ENCODE data around the gene ZNF398. TPM values are rescaled to one million over a fixed set of nuclear protein-coding genes. Genes with fewer than 3 reads are reported as not detected.

The ZNF398 gene
- total RNA-seq, 1 donor from 2014 or later: 11.6 TPM

DNA sequence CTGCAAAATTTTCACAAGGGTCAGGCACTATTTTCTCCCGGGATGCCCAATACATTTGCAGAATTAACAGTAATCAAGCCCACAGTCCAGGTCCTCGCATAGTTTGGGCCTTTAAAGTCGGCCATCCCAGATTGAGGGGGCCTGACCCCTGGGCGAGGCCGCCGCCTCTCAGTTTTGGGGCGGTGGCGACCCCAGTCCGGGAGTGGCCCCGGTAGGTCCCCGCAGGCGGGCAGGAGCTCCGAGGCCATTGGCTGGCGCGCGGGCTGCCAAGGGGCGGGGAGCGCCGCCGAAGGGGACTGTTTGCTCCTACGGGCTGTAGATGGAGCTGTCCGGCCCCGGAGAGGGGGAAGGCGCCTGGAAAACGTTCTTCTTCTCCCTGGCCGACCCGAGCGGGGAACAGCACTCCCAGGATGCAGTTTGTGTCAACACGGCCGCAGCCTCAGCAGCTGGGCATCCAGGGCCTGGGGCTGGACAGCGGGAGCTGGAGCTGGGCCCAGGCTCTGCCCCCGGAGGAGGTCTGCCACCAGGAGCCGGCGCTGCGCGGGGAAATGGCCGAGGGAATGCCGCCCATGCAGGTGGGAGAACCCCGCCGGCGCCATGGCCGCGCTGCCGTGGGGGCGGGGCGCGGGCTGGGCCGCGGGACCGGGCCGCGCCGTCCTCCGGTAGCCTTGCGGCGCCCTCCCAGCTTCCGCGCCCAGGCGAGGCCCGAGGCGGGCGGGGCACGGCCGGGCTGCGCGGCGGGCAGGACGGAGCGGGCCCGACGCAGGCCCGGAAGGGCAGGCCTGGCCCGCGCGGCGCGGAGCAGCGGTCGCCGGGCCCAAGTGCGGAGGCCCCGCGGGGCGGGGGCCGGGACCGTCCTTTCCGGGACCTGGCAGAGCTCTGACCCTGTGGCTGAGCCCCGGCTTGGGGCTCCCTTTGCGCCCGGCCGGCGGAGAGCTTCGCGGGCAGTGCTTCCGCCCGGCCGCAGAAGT, 48.2 kb downstream of the ZNF398 start, which contains the start of gene ZNF282:
ZNF282 (plus strand) TSS at position 367 of the 971 bp plus-strand sequence; CDS start at position 411, 44 bp downstream.
- peak; percentile 94 for DNase-seq (ENCODE audit: low spot score)

DNA sequence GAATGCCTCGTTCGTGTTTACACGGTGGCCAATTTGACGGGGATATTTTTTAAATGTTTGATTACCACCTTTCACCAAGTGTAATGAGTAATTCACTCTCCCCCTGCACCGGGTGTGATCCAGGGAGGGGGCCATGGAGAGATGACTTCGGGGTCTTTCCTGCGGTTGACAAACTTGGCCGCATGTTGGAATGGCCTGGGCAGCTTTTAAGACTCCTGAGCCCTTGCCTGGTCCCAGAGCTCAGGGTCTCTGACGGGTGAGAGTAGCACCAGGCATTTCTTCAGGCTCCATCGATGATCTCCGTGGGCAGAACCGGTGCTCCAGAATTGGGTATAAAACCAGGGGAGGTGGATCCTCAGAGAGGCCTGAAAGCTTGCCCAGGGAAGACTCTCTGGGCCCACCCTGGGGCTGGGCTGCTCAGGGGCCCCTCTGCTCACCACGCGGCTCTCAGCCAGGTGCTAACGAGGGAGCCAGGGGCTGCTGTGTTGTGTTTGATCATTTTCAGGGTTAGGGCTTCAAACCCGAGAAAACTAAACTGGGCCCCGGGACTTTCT, 49.0 kb downstream of the ZNF398 start:
- DNase-seq (ENCODE audit: low spot score): no peak

DNA sequence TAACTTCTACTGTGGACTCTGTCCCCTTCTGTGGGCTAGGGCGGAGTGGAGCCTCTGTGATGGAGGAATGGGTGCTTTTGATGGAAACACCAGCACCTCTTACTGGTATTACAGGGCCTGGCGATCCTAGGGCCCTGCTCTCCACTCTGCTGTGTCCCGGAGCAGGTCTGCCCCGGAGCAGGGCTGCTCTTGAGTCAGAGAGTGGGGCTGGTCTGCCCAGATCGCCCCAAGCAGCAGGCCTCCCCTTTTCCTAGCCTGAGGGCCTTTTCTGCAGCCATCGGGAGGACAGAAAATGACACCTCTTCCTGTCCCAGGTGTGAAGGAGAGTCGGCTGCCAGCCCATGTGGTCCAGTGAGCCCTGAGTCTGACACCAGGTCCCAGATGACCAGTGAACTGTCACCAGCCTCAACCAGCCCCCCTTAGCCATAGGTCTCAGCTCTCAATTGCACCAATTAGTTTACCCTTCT, 49.5 kb downstream of the ZNF398 start:
- no peak for DNase-seq (ENCODE audit: low spot score)

DNA sequence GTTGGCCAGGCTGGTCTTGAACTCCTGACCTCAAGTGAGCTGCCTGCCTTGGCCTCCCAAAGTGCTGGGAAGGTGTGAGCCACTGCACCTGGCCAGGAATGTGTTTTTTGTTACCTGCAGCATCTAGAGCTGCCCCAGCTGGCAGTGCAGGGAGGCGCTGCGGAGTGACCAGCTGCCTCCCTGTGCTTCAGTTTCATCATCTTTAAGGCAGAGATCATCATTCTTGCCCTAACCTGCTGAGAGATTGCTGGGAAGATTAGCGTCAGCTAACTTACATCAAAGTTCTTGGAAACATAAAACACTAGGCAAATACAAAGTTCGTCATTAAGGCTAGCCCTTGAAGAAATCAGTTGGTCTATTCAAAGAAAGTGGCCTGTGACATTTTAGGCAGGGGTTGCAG, 50.4 kb downstream of the ZNF398 start:
- DNase-seq (ENCODE audit: low spot score): no peak

DNA sequence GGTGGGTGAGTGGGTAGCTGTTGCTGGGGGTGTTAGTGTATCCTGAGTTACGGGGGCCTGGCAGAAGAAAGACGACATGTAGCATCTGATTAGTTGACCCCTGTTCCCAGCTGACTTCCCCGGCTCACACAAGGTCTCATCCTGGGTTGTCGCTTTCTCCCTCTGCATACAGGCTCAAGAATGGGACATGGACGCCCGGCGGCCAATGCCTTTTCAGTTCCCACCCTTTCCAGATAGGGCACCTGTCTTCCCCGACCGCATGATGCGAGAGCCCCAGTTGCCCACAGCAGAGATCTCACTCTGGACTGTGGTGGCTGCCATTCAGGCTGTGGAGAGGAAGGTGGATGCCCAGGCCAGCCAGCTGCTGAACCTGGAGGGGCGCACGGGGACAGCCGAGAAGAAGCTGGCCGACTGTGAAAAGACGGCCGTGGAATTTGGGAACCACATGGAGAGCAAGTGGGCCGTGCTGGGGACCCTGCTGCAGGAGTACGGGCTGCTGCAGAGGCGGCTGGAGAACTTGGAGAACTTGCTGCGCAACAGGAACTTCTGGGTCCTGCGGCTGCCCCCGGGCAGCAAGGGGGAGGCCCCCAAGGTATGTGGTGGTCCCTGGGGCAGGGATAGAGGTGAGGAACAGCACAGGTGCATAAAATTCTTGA, 51.0 kb downstream of the ZNF398 start:
- no peak for DNase-seq (ENCODE audit: low spot score)

DNA sequence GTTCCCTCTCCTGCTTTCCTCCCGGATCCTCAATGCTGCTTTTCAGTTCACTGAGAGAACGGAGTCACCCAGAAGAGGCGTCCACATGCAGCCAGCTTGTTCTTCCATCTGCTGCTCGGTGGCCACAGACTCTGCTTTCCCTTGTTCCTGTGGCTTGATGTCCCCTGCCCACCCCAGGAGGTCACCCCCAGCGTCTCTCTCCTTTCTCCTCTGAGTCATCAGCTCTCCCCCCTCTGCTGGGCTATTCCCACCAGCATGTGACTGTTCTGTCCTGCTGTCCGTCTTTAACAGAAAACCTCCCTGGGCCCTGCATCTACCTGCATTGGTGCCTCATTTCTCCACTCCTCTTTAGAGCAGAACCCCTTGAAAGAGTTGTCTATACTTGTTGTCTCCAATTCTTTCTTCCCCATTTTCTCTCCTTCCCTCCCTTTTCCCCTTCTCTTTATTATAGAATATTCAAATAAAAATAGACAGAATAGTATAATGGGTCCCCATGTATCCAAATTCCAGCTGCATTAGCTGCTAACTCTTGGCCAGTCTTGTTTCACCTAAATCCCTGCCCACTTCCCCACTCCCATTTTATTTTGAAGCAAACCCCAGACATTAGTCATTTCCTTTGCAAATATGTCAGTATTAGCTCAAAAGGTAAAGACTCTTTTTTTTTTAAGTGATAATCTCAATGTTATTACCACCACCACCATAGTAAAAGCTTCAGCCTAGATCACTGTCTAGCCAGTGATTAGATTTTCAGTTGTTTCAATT, 52.2 kb downstream of the ZNF398 start:
- no peak for DNase-seq (ENCODE audit: low spot score)

DNA sequence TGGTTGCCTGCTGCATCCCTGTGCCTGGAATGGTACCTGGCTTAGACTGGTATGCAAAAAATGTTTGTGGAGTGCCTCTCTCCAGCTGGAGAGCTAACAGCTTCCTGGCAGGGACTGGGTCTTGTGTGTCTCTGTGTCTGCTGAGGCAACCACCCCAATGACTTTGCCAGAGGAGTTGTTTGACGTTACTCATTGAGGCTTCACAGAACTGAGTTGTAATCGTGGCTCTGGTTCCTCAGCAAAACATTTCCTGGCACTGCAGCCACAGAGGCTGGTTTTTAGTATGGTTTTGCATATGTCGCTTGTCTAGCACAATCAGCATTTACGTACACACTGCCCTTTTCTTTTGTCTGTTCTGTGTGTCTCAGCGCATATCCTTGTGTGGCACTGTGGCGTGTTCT, 55.6 kb downstream of the ZNF398 start:
- no peak for DNase-seq (ENCODE audit: low spot score)

DNA sequence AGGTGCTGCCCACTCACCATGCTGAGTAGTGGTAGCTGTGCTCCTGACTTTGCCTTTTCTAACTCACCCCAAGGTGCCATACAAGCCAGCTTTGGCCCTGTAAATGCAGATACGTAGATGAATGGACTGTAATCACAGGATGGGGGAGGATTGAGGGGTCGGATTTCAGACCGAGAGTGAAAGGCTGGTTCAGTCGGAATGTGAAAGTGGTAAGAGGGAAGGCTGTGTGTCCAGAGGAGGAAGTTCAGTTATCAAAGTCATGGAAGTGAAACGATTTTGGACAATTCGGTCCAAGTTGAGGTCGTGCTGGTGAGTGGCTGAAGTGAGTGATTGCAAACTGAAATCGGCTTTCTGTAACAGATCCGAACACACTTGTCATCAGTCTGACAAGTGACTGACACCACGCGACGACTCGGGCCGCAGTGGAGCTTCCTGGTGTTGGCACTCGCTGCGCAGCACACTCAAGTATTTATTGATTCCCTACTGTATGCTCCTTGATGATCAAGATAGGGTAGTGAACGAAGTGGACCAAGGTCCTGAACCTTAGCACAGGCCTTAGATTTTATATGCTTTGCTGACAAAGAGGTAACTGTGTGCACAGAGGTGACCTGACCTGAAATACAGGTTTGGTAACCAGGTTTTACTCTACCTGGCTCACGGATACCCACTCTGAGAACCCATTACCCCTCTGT, 58.6 kb downstream of the ZNF398 start:
- no peak for DNase-seq (ENCODE audit: low spot score)

DNA sequence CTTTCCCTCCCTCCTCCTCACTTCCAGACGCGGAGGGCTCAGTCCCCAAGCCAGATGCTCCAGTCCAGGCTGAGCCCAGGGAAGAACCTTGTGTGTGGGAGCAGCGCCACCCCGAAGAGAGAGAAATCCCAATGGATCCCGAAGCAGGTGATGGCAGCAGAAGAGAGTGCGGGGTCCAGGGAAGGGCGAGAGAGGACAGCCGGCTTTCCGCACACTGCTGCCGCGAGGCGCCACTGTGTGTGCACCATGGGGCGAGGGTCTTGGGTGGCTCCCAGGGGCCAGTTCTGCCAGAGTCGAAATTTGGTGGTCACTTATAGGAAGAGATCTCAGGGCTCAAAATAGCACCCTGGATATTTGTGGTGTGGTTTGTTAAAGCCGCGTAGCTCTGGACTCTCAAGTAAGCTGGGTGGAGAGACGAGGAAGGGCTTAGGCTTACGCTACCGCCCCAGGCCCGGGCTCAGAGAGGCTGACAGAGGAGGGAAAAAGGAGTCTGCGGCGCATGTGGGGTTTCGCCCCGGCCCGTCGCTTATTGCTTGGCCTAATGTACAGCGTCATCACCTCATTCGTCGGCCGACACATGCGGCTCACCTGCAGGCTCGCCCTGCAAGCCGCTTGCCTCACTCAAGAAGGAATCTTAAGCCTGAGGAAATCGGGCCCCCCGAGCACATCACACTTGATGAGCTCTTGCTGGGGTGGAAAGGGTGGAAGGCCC, 60.2 kb downstream of the ZNF398 start:
- no peak for DNase-seq (ENCODE audit: low spot score)

DNA sequence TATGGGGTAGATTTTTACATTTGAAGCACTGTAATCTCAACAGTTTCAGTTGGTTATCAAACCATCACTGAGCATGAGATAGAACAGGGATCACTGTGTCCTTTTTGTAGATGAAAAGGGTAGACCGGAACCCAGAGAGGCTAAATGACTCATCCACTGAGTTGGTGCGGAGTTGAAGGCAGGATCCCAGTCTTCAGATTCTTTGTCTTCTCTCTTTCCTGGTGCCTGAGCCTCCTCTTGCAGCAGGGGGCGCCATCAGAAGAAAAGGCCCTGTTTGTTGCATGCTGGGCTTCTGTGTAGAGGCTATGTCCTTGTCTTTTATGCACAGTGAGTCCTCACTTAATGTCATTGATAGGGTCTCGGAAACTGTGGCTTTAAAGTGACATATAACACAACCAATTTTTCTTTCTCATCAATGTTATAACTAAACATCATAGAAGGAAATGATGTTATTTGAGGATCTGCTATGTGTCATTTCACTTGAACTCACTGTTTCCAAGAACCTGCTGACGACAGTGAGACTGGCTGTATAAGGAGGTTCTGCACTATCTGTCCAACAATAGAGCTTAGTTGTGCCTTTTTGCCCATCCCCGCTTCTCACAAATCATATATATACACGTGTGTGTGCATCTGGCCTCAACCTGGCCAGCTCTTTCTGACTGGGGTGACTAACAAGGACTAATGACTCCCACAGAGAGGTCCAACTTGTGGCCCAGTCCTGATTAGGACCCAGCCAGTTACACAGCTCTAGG, 62.4 kb downstream of the ZNF398 start:
- no peak for DNase-seq (ENCODE audit: low spot score)

DNA sequence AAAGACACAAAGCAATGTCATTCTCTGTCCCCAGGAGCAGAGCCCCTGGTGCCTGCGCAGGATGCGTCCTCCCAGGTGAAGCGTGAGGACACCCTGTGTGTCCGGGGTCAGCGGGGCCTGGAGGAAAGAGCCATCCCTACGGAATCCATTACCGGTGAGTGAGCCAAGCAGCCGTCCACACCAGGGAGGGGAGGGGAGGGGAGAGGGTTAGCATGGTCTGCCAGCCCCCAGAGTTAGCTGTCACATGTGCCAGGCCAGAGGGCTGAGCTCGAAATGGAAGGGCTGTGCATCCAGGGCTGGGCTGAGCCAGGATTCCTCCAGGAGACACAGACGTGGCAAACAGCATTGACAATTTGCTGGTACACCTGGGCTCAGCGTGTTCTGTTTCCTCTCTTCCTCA, 63.3 kb downstream of the ZNF398 start:
- DNase-seq (ENCODE audit: low spot score): no peak

DNA sequence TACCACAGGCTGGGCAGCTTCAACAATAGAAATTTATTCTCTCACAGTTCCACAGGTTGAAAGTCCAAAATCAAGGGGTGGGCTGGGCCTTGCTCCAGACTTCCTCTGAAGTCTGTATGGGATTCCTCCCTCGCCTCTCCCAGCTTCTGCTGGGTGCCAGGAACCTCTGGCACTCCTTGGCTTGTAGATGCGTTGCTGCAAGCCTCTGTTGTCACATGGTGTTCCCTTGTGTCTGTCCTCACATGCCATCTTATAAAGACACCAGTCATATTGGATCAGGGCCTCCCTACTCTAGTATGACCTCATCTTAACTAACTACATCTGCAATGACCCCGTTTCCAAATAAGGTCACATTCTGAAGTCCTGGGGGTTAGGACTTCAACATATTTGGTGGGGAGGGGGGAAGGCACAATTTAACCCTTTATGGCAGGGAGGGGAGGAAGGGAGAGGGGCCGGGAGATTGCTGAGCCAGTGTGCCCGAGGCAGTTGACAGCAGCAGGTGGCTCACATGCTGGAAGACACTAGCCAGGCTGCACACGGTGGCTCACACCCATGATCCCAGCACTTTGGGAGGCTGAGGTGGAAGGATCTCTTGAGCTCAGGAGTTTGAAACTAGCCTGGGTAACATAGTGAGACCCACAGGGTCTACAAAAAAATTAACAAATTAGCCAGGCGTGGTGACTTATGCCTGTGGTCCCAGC, 66.9 kb downstream of the ZNF398 start:
- DNase-seq (ENCODE audit: low spot score): no peak

DNA sequence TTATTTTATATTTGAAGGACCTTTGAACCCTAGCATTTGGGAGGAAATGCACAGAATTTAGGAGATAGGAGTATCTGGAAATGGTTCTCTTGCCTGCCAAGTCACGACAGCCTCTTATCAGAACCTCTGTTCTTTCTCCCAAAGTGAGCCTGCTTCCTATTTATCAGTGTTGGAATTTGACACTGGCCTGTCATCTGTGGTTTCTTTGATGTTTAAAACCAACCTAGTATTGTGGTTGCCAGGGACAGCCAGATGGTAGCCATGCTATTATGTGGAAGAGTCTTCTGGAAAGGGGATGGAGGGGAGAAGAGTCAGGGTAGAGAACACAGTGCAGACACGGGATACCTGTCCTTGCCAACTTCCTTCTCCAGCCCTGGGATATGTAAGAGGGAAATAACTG, 69.1 kb downstream of the ZNF398 start:
- DNase-seq (ENCODE audit: low spot score): no peak

DNA sequence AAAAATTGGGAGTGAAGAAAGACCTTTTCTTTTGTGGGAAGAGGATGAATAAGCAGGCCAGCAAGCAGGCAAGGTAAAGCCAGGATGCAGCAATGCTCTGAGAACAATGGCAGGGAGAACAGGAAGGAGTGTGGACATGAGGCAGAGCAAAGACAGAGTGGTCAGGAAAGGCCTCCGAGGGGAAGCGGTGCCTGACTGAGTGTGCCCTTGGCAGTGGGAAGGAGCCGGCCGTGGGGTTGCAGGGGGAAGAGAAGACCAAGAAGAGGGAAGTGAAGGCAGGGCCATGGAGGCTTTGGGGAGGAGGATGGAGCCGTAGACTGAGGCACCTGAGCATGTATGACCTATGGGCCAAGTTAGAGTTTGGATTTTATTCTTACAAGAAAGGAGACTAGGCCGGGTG, 70.3 kb downstream of the ZNF398 start:
- DNase-seq (ENCODE audit: low spot score): no peak

DNA sequence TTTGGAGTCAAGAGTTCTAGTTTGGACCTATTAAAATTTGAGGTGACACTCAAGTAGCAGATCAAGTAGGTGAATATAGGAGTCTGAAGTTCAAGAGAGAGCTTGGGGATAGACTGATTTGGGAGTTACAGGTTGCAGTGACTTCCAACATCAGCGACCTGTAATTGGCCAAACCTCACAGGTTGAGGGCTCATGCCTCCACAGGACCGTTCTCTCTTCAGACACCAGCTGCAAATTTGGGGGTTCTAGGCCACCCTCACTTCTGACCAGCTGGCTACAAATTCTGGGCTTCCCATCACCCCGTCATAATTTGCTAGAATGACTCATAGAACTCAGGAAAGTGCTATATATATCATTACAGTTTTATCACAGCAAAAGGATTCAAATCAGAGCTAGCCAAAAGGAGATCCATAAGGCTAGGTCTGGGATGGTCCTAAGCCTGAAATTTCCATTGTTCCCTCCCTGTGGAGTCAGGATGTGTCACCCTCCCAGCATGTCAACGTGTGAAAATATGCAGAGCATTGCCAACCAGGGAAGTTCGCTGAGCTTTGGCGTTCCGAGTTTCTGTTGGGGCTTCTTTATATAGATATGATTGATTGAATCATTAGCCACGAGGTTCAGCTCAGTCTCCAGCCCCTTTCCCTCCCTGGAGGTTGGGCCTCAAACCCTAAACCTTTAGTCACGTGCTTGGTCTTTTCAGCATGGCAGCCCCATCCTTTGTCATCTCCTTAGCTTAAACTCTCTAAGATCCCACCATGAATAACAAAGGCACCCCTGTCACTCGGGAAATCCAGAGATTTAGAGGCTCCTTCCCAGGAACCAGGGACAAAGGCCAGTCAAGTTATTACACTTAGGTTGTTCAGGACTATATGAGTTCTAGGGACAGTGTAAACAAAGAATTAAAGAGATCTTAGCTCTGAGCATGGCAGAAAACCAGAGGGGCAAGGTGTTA, 71.5 kb downstream of the ZNF398 start:
- no peak for DNase-seq (ENCODE audit: low spot score)

DNA sequence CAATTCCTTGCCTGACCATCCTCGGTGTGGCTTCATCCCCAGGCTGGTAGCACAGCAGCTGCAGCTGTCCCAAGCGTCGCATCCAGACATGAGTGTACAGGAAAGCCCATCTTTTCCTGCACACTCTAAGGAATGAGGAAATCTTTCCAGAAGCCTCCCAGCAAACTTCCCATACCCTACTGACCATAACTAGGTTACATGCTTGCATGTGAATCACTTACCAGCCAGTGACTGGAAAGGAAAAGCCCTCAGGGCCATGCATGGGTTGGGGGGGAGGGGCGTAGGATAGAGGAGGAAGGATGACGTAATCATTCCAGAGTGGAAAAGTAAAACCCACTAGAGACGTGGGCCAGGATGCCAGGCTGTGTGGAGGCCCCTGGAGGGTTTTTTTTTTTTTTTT, 73.3 kb downstream of the ZNF398 start:
- no peak for DNase-seq (ENCODE audit: low spot score)

DNA sequence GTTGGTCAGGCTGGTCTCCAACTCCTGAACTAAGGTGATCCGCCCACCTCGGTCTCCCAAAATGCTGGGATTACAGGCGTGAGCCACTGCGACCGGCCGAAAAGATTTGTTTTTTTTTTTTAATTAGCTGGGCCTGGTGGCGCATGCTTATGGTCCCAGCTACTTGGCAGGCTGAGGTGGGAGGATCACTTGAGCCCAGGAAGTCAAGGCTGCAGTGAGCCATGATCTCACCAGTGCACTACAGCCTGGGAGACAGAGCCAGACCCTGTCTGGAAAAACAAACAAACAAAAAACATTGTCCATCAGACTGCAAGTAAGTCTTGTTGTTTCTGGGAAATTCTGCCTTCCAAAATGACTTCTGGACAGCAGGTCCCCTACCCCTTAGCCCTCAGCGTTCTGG, 75.9 kb downstream of the ZNF398 start:
- DNase-seq (ENCODE audit: low spot score): no peak
